HG03095 (cell line): ENCODE results near the gene CALN1.

Experiments
- ATAC-seq: cut with Tn5 transposase; IDR thresholded peaks from one replicate; pipeline ENCODE4 v1.9.1; 2021; ENCODE audit warnings: moderate library complexity; ENCODE audit not compliant: unreplicated experiment

The CALN1 gene

DNA sequence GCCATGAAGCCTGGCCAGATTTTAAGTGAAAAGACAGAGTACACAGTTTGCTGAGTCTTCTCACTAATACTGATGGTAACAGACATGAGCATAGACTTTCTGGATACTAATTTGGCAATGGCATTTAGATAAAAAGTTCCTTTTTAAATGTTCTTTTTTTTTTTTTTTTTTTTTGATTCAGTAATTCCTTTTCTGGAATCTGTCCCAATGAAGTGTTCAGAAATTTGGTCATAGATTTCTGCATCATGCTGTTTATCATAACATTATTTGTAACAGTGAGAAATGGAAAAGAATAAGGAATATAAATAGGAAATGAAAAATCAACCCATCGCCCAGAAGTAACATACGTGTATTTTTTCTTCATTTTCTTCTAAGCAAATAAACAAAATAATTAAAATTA, 354.9 kb downstream of the CALN1 start:
- no peak for ATAC-seq

DNA sequence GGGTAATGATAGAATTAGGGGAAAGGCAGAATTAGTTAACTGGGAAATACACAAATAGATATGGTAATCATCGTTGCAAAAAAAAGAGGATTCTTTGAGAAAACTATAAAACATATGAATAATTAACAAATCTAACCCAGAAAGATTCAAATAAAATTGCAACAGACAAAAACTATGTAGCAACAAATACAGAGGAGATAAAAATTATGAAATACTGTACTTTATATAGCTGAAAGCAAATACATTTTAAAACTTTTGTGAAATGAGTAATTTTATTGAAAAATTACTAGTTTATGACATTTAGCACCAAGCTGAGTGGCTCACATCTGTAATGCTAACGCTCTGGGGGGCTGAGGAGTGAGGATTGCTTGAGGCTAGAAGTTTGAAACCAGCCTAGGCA, 356.7 kb downstream of the CALN1 start:
- ATAC-seq: no peak

DNA sequence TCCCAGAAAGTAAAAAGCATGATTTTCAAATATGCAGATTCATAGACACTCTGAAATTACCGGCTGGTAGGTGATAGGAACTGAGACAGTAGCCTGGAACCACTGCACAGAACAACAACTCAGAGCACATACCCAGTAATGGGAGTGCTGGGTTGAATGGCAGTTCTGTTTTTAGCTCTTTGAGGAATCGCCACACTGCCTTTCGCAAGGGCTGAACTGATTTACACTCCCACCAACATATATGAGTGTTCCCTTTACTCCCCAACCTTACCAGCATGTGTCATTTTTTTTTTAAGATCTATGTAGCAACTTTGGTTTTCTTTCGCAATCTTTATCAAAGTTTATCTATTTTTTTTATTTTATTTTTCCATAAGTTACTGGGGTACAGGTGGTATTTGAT, 358.8 kb downstream of the CALN1 start:
- no peak for ATAC-seq

DNA sequence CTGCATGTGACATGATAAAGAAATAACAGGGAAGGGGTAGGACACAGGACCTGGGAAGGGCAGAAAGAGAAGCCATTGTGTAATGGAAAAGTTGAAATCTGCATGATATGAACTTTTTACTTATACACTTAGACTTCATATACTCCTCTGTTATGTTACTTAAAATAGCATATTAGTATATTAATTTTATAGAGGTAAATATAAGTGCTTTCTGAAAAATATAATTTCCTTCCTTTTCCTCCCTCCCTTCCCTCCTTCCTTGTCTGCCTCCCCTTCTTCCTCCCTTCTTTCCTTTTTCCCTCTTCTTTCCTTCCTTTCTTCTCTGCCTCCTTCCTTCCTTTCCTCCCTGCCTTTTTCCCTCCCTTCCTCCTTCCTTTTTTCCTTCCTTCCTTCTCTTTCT, 363.7 kb downstream of the CALN1 start:
- no peak for ATAC-seq

DNA sequence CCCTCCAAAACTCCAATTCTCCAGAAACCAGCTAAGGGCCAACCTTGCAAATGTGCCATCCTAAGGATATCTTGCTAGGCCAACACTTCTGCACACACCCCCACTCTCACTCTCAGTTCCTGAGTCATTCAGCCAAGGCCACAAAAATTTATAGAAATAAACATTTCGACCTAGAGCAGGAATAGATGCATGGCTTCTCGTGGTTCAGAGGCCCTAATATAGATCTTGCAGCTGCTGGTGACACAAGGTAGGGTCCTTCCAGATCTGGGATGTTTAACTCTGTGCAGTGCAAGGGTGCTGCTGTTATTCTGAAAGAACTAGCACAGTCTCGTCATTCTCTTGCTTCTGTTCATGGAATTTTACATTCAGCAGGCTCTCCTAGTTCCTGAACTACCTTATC, 369.3 kb downstream of the CALN1 start:
- no peak for ATAC-seq

DNA sequence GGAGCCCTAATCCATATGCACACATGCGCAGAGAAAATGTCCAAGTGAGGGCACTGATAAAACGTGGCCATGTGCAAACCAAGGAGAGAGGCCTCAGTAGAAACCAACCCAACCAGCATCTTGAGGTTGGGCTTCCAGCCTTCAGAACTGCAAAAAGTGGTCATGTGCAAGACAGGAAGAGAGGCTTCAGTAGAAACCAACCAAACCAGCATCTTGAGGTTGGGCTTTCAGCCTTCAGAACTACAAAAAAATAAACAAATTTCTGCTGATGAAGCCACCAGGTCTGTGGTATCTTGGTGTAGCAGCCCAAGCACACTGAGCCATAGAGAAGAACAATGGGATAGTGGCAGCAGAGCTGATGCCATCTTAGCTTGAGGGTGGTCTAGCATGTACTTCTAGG, 371.5 kb downstream of the CALN1 start:
- ATAC-seq: no peak

DNA sequence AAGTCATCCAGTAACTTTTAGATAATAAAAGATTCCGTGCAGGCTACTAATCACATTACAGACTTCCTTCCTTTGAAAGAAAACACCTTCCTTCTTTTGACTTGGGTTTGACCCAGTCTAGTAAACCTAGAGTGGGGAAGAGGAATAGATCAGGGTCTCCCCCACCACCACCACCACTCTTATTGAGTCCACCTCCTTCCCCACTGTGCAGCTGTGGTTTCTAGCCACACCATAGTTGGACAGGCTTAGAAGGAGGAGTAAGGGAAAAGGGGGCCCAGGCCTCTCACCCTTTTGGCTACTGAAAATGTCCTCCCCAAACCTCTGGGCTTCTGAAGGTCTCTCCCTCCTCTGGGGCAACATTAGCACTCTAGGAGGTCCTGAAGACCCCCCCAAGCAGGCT, 372.7 kb downstream of the CALN1 start:
- no peak for ATAC-seq

DNA sequence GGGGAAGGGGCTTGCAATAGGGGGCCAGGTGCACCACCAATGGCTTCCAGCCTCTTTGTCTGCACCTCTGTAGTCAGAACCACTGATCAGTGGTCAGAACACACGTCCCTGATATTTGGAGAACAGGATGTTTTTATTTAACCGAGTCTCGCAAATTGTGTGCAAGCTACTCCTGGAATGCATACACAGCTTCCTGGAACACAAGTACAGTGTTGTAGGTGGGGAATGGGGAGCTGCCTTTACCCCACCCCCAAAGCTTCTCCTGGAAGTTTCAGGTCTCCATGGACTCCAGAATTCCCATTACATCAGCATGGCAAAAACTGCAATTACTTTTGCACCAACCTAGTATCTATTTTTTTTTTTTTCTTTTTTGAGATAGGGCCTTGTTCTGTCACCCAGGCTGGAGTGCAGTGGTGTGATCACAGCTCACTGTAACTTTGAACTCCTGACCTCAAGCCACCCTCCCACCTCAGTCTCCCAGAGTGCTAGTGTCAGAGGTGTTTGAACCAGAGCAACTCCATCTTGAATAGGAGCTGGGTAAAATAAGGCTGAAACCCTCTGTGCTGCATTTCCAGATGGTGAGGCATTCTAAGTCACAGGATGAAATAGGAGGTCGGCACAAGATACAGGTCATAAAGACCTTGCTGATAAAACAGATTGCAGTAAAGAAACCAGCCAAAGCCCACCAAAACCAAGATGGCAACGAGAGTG, 374.0 kb downstream of the CALN1 start:
- no peak for ATAC-seq

DNA sequence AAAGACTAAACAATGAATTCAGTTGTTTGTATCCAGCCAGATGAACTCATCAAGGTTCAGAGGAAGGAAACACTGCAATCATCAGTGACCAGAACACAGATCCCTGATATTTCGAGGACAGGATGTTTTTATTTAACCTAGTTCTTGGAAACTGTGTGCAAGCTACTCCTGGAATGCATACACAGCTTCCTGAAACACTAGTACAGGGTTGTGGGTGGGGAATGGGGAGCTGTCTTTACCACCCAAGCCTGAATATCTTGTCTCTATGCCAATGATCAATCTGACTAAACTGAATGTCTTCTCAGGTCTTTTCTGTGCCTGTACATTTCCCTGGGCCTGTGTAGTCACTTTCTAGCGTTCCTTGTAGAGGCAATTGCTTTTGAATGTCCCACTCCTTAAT, 374.6 kb downstream of the CALN1 start:
- no peak for ATAC-seq

DNA sequence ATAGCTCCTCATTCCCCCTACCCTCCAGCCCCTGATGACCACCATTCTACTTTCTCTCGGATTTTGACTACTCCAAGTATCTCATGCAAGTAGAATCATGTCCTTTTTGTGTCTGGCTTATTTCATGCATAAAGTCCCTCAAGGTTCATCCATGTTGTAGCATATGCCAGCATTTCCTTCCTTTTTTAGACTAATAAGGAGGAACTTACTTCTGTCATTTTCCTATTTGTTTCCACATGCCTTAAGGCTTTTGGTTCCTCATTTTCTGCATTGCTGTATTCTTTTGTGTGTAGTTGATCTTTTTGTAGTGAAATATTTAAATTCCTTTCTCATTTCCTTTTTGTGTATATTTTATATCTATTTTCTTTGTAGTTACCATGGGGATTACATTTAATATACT, 376.9 kb downstream of the CALN1 start:
- ATAC-seq: no peak

DNA sequence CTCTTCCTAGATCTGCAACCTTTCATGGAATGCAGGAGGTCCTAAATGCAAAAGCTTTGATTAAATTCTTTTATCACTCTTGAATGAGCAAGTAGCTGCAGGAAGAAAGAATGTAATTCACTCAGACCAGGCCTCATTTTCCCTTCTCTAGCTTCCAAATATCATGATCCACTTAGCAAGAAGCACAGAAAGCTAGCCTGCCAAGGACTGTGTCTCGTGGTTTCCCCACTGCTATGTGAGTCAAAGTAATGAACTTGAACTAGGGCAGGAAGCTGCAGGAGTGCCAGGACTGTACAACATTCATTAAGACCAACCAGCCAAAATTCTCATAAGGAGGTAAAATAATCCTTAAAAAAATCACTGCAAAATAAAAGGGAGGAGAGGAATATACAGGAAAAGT, 379.2 kb downstream of the CALN1 start:
- ATAC-seq: no peak

DNA sequence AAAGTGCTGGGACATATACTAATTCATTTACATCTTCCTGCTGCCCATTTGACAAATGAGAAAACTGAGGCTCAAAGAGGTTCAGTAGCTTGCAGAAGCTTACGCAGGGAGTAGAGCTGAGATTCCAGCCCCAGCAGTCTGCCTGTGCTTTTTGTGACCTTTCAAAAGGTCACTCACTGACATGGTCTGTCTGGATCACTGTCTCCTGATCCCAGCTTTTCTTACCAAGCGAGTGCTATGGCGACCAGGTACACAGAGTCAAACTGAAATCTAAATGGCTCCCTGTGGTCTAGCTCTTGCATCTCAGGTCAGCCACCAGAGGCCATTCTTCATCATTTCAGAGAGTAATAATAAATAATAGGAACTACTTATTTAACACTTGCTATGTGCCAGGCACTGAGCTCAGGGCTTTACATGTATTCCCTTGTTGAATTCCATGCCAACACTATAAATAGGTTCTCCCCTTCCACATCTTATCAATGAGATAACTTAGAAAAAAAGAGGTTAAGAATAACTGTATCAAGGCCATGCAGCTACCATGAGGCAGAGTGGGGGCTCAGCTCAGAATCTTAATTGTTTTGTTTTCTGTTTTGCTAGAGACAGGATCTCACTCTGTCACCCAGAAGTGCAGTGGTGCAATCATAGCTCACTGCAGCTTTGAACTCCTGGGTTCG, 381.0 kb downstream of the CALN1 start:
- ATAC-seq: no peak

DNA sequence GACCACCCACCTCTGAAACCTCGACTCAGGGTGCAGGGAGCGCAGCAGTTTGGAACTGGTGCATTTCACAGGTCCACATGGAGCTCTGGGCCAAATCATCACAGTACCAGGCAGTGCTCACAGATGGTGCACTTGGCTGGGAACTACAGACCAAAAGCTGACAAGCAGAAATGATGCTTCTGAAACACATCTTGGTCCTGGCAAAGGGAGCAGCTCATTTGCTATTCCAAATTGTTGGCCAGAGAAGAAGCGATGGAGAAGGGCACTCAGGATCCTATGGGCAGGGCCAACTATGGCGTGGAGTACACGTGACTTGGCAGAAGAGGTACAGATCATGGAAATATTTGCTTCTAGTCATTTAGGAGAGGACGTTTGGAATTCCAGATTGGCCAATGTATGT, 383.9 kb downstream of the CALN1 start:
- ATAC-seq: no peak

DNA sequence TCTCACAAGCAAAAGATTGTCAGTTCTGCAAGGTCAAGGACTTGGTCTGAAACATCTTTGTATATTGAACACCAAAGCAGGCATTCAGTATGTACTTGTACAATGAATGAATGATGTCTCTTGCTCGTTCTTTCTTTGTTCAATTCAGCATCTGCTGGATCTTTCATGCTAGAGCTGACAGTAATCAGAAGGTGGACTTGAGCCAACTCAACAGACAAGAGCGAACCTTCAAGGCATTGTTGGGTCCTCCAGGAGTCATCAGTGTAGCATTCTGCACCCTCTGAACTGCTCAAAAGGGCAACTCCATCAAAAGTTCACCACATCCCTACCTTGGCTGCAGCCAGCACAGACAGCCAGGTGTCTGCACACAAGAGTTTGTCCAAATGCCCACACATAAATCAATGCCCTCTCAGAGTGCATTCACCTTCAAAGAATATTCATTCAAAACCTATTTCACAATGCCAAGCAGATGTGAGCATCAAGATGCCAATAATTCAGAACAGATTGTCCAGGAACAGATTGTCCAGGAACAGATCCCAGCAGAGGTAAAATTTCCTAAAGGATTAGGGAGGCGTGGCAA, 386.7 kb downstream of the CALN1 start:
- ATAC-seq: no peak

DNA sequence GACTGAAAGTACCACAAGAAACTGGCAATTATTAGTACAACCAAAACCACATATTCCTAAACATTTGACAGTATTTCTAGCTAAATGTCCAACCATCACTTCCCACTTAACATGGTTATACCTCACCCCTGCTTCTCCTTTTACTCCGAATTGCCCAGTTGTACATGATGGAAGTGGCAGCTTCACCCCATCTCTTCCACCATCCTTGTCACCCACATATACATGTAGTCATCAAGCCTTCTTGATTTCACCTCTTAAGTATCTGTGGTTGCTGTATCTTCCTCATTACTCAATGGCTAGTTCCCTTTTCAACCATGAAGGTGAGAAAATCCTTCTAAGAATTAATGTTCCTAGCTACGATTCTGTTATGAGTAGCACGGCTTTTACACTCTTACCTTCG, 388.2 kb downstream of the CALN1 start:
- ATAC-seq: no peak

DNA sequence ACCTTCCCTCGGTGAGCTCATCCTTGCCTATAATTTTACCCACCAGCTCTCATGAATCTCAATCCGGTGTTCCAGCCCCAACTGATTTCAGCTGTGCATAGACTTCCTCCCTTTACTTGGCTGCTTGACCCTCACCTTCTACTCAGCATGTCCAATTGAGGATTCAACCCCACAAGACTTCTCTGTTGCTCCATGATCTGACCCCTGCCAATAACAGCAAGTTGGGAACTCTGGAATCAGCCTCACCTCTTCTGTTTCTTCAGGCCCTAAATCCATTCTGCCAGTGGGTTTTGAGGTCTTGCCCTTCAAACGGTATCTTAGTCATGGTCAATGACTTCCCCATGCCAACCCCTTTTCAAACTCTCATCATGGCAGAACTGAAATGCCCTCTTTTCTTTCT, 390.4 kb downstream of the CALN1 start:
- no peak for ATAC-seq

DNA sequence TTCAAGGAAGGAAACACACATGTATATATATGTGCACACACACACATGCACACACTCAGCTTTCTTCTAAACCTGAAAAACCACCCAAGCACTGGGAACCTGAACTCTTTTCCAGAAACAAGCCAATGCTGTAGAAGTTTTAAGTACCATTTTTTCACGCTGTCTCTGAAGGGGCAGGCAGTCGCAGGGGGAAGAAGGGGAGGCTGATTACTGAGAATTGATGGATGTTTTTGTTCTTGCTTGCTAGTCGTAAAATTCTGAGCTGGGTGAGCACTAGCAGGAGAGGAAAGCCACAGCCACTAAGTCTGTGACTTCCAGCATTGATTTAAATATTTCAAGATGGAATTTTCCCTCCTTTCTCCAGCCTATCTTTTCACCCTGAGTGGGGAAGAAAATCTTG, 391.8 kb downstream of the CALN1 start:
- no peak for ATAC-seq

DNA sequence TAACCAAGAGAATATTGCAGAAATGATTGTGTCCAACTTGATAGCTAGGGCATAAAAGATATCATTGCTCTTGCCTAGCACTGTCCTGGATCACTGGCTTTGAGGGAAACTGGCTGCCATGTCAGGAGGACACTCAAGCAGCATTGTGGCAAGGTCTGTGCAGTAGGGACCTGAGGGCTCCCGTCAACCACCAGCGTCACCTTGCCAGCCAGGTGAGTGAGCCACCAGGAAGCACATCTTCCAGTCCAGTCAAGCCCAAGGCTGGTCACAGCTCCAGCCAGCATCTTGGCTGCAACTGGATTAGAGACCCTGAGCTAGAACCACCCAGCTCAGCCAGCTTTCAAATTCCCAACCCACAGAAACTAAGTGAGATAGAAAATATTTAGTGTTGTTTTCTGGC, 392.7 kb downstream of the CALN1 start:
- ATAC-seq: no peak

DNA sequence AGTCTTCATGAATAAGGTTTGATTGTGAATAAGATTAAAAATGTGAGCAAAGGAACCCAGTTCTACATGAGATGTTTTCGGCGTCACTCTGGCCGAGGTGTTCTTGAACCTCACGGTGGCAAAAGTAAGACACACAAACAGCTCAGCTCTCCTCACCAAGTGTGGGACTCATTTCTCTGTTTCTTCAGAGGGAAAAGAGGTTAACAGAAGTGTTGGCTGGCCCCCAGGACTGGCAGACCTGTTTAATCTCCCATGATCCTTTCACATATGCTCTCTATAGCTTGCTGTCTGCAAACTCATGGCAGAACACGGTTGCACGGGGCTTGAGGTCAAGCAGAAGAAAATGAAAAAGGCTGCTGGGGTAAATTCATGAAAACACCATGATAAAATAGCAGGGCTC, 394.4 kb downstream of the CALN1 start:
- ATAC-seq: no peak

DNA sequence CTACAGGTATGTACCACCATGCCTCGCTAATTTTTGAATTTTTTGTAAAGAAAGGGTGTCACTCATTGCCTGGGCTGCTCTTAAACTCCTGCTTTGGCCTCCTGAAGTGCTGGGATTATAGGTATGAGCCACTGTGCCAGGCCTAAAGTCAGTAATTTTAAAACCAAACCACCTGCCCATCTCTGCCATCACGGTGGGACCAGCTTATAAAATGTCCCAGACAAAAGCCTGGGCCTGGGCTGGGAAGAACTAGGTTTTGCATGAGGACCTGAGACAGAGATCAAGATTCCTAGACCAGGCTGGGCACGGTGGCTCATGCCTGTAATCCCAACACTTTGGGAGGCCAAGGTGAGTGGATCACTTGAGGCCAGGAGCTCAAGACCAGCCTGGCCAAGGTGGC, 395.6 kb downstream of the CALN1 start:
- no peak for ATAC-seq

DNA sequence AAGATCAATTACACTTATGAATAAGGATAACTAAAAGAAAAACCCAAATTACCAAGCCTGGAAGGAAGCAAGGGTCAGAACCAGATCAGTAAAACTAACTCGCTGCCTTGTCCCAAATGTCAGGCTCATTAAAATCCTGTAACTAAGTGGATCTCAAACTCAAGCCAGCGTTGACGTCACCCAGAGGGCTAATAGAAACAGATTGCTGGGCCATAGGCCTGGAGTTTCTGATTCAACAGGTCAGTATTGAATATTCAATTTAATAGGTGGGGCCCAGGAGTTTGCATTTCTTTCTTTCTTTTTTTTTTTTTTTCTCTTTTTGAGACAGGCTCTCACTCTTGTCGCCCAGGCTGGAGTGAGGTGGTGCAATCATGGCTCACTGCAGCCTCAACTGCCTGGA, 397.0 kb downstream of the CALN1 start:
- no peak for ATAC-seq

DNA sequence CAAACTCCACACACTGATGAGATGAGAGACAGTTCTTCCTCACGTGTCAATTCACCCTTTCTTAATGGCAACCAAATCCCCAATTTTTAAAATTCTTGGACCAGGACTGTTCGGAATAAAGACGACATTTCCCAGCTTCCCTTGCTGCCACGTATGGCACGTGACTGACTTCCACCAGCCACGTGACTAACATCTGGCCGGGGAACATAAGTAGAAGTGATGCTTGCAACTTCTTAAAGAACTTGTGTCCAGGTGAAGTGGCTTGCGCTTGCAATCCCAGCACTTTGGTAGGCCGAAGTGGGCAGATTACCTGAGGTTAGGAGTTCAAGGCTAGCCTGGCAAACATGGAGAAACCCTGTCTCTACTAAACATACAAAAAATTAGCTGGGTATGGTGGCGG, 405.1 kb downstream of the CALN1 start:
- no peak for ATAC-seq

DNA sequence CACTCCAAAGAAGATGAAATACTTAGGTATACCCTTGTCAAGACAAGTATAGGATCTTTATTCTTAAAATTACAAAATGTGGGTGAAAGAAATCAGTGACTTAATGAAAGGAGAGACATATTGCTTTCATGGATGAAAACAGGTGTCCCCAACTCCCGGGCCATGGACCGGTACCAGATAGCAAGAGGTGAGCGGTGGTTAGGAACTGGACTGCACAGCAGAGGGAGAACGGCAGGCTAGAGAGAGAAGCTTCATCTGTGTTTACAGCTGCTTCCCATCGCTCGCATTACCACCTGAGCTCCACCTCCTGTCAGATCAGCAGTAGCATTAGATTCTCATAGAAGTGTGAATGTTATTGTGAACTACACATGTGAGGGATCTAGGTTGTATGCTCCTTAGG, 408.9 kb downstream of the CALN1 start:
- ATAC-seq: no peak
